Measurements from ENCODE around the gene ERGIC1. TPM values are rescaled to one million over a fixed set of nuclear protein-coding genes. Genes with fewer than 3 reads are reported as not detected.
A peak's percentile ranks its signal among the peaks of the same experiment; 100 is the strongest.

The ERGIC1 gene
- total RNA-seq, 1 donor from 2014 or later, result 46.4 TPM

DNA sequence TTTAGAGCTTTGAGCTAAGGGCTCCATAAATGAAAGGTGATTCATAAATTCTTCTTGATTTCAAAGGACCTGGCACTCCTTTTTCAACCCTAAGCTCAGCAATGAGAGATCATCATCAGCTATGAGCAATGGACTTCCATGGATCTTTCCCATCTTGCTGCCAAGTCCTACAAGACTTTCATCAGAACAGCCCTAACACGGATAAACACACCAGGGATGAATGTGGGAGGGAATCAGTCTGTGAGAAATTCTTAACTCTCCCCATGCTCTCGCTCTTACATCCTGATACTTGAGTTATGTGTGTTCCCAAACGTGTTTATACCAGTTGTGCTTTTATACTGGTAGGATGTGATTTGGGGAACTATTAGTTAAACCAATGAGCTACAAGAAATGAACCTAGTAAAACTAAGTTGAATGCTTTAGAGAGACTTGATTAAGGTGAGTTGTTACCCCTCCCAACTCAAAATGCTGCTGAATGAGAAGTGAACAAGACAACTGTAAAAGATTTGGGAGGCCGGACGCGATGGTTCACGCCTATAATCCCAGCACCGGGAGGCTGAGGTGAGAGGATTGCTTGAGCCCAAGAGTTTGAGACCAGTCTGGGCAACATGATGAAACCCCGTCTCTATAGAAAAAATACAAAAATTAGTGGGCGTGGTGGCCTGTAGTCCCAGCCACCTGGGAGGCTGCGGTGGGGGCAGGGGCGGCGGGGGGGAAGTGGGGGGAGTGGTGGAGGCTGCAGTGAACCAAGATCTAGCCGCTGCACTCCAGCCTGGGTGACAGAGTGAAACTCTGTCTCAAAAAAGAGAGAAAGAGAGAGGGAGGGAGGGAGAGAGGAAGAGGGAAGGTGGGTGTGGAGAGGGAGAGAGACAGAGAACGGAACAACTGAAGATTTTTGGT, 120.0 kb downstream of the ERGIC1 start:
- no peak overlapping the region for H3K27ac ChIP-seq (ENCODE audit: low read depth, low read length)
- no peak overlapping the region for H3K4me3 ChIP-seq (ENCODE audit: low read length in 3 of 3)
- H3K4me1 ChIP-seq (ENCODE audit: control insufficient read depth in 3 of 3, insufficient read depth in 3 of 3, low read length in 3 of 3), result peaks cover 0 to 5% (median 4%) of the 10 kb centered on the region in 3 donors
- H3K36me3 ChIP-seq (ENCODE audit: control insufficient read depth in 3 of 3, insufficient read depth in 3 of 3, low read length in 3 of 3), result peaks cover 10 to 17% (median 17%) of the 10 kb centered on the region in 3 donors
- no peak overlapping the region for H3K9ac ChIP-seq (ENCODE audit: low read depth in 1 of 3, low read length in 3 of 3)
- H3K9me3 ChIP-seq (ENCODE audit: control insufficient read depth in 3 of 3, low read length in 3 of 3), result no peaks in the 10 kb centered on the region
- no peaks in the 10 kb centered on the region for H3K27me3 ChIP-seq (ENCODE audit: control insufficient read depth in 3 of 3, insufficient read depth in 3 of 3, low read length in 3 of 3)

DNA sequence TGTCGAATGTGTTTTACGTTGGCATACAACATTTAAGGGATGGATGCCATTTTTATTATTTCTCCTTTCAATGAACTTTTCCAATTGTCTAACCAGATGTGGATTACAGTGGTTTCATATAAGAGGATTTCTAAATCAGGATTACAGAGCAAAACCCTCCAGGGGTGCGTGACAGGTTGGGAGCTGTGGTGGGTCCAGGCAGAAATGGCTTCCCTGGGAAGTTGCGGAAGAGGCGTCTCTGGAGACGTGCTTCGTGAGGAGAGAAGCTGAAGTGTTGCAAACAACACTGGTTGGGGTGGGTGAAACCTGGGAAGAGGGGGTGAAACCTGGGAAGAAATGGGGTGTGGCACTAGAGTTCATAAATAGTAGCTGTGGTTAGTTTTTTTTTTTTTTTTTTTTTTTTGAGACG, 120.7 kb downstream of the ERGIC1 start:
- Histone ChIP-seq H3K36me3 (ENCODE audit: control insufficient read depth in 3 of 3, insufficient read depth in 3 of 3, low read length in 3 of 3) (peaks cover 7 to 17% (median 14%) of the 10 kb centered on the region in 3 donors), H3K9ac (ENCODE audit: low read depth in 1 of 3, low read length in 3 of 3) (no peak overlapping the region), H3K9me3 (ENCODE audit: control insufficient read depth in 3 of 3, low read length in 3 of 3) (no peaks in the 10 kb centered on the region), H3K4me1 (ENCODE audit: control insufficient read depth in 3 of 3, insufficient read depth in 3 of 3, low read length in 3 of 3) (peaks cover 3 to 10% (median 8%) of the 10 kb centered on the region in 3 donors), H3K27me3 (ENCODE audit: control insufficient read depth in 3 of 3, insufficient read depth in 3 of 3, low read length in 3 of 3) (no peaks in the 10 kb centered on the region), H3K4me3 (ENCODE audit: low read length in 3 of 3) (no peak overlapping the region), H3K27ac (ENCODE audit: low read depth, low read length) (no peak overlapping the region)

DNA sequence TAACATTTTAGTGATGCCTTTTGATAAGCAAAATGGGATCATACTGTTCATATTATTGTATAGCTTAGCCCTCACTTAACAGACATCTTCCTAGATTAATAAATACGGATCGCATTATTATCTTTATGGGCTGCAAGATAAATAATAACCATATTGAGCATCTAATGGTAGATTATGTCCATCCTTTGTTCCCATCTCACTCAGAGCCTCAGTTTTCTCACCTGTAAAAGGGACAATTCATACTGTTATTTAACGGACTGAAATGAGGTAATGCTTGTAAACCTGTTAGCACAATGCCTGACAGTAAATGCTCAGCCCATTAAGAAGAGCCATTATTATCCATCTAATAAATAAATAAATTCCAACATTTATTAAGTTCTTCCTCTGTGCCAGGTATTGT, 122.2 kb downstream of the ERGIC1 start:
- H3K27ac ChIP-seq (ENCODE audit: low read depth, low read length), result no peak overlapping the region
- H3K36me3 ChIP-seq (ENCODE audit: control insufficient read depth in 3 of 3, insufficient read depth in 3 of 3, low read length in 3 of 3), result peaks cover 3 to 9% (median 8%) of the 10 kb centered on the region in 3 donors
- no peak overlapping the region for H3K9ac ChIP-seq (ENCODE audit: low read depth in 1 of 3, low read length in 3 of 3)
- H3K27me3 ChIP-seq (ENCODE audit: control insufficient read depth in 3 of 3, insufficient read depth in 3 of 3, low read length in 3 of 3), result no peaks in the 10 kb centered on the region
- H3K4me3 ChIP-seq (ENCODE audit: low read length in 3 of 3), result no peak overlapping the region
- H3K4me1 ChIP-seq (ENCODE audit: control insufficient read depth in 3 of 3, insufficient read depth in 3 of 3, low read length in 3 of 3), result peaks cover 11 to 21% (median 20%) of the 10 kb centered on the region in 3 donors
- no peaks in the 10 kb centered on the region for H3K9me3 ChIP-seq (ENCODE audit: control insufficient read depth in 3 of 3, low read length in 3 of 3)

DNA sequence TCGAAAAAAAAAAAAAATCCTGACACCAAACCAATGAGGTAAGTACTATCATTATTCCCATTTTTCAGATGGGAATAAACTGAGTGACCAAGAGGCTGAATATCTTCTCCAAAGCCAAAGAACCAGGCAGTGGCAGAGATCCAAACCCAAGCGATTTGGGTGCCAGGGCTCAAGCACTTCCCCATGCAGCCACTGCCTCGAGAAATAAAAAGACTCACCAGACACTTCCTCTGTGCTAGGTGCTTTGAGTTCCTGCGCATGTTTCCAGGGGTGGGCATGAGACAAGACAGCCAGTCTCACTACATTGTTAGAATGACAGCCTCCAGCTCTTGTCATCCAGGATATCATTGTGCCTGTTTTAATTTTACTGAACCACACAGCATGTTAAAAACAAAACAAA, 122.9 kb downstream of the ERGIC1 start:
- no peak overlapping the region for H3K9ac ChIP-seq (ENCODE audit: low read depth in 1 of 3, low read length in 3 of 3)
- peaks cover 11 to 21% (median 20%) of the 10 kb centered on the region in 3 donors for H3K4me1 ChIP-seq (ENCODE audit: control insufficient read depth in 3 of 3, insufficient read depth in 3 of 3, low read length in 3 of 3)
- no peak overlapping the region for H3K27ac ChIP-seq (ENCODE audit: low read depth, low read length)
- H3K9me3 ChIP-seq (ENCODE audit: control insufficient read depth in 3 of 3, low read length in 3 of 3), result no peaks in the 10 kb centered on the region
- peaks cover 2 to 6% (median 6%) of the 10 kb centered on the region in 3 donors for H3K36me3 ChIP-seq (ENCODE audit: control insufficient read depth in 3 of 3, insufficient read depth in 3 of 3, low read length in 3 of 3)
- H3K27me3 ChIP-seq (ENCODE audit: control insufficient read depth in 3 of 3, insufficient read depth in 3 of 3, low read length in 3 of 3), result no peaks in the 10 kb centered on the region
- H3K4me3 ChIP-seq (ENCODE audit: low read length in 3 of 3), result no peak overlapping the region

DNA sequence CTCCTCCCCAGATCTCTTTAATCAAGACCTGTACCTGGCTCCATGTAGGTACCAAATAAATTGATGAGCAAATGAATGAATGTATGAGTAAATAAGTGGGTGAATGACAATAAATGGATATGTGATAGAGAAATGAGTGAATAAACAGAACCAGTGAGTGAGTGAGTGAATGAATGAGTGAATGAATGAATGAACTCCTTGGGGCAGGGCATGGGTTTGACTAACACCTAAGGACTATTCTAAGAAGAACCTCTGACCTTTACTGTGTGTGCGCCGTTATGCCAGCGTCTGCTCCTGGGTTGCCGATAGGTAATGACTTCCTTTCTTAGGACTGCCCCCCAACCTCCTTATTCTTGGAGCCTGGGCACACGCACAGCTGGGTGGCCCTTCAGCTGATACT, 123.4 kb downstream of the ERGIC1 start:
- Histone ChIP-seq H3K9me3 (ENCODE audit: control insufficient read depth in 3 of 3, low read length in 3 of 3) (no peaks in the 10 kb centered on the region), H3K27ac (ENCODE audit: low read depth, low read length) (no peak overlapping the region), H3K4me1 (ENCODE audit: control insufficient read depth in 3 of 3, insufficient read depth in 3 of 3, low read length in 3 of 3) (peaks cover 11 to 21% (median 20%) of the 10 kb centered on the region in 3 donors), H3K27me3 (ENCODE audit: control insufficient read depth in 3 of 3, insufficient read depth in 3 of 3, low read length in 3 of 3) (no peaks in the 10 kb centered on the region), H3K36me3 (ENCODE audit: control insufficient read depth in 3 of 3, insufficient read depth in 3 of 3, low read length in 3 of 3) (peaks cover 2 to 7% (median 7%) of the 10 kb centered on the region in 3 donors), H3K4me3 (ENCODE audit: low read length in 3 of 3) (no peak overlapping the region), H3K9ac (ENCODE audit: low read depth in 1 of 3, low read length in 3 of 3) (no peak overlapping the region)

DNA sequence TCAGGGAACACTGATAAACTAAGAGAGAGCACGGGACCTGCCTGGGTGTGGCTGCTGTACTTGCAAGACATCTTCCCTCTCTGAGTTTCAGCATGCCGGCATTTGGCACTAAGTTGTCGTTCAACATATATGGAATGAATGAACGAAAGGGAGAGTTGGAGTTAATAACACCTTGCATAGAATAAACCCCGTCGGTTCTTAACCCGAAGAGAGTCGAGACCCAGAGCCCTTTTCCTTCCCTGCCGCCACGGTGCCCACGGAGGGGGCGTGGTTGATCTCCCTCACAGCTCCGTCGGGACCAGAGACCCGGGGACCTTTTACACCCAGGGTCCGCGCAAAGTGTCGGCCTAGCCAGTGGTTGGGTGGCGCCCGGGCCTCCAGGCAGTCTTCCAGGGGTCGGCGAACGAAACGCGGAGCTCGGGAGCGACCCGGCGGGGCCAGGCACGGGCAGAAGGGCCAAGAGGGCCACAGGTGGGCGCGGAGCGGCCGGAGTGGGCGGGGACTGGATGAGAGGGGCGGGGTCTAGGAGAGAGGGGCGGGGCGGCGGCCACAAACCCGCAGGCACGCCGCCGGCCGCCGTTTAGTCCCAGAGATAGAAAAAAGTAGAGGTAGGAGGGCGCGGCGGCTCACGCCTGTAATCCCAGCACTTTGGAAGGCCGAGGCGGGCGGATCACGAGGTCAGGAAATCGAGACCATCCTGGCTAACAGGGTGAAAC, 124.4 kb downstream of the ERGIC1 start:
- Histone ChIP-seq H3K4me1 (ENCODE audit: control insufficient read depth in 3 of 3, insufficient read depth in 3 of 3, low read length in 3 of 3) (peaks cover 11 to 21% (median 20%) of the 10 kb centered on the region in 3 donors), H3K9me3 (ENCODE audit: control insufficient read depth in 3 of 3, low read length in 3 of 3) (no peaks in the 10 kb centered on the region), H3K36me3 (ENCODE audit: control insufficient read depth in 3 of 3, insufficient read depth in 3 of 3, low read length in 3 of 3) (peaks cover 4 to 7% (median 7%) of the 10 kb centered on the region in 3 donors), H3K4me3 (ENCODE audit: low read length in 3 of 3) (peak overlapping the region; percentile 61 to 99 (median 69)), H3K27ac (ENCODE audit: low read depth, low read length) (peak overlapping the region; percentile 75), H3K27me3 (ENCODE audit: control insufficient read depth in 3 of 3, insufficient read depth in 3 of 3, low read length in 3 of 3) (no peaks in the 10 kb centered on the region), H3K9ac (ENCODE audit: low read depth in 1 of 3, low read length in 3 of 3) (peak overlapping the region in 2 of 3 donors; percentile 66 to 94)

DNA sequence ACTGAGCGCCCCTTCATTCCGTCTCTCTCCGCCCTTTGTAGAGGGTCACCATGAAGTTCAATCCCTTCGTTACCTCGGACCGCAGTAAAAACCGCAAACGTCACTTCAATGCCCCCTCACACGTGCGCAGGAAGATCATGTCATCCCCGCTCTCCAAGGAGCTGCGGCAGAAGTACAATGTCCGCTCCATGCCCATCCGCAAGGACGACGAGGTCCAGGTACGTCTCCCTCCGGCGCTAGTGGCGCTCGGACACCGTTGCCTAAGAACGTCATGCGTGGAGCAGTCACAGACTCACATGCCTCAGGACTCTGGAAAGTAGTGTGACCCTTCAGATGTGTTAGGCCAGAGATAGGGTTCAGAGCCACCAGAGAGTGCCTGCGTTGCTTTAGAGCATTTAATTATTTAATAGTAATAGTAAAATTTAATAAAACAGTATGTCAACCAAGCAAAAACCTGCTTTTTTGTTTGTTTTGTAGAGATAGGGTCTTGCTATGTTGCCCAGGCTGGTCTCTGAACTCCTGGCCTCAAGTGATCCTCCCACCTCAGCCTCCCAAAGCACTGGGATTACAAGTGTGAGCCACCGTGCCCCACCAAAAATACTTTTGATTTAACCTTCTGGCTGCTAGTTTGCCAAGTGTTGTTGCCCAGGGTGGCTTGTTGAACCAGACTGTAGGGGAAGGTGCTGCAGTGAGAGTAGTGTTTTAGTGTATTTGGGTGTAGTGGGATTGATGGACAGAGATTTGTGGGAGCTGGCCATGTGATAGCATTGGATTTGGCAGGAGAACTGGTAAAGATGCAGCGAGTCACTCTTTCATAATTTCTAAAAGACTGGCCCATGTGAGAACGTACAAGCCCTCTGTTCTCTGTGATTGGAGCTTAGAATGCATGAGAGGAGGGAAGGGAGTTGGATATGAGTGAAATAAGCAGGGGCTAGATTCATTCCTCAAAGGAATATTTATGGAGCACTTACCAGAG, 126.1 kb downstream of the ERGIC1 start:
- peaks cover 11 to 21% (median 20%) of the 10 kb centered on the region in 3 donors for H3K4me1 ChIP-seq (ENCODE audit: control insufficient read depth in 3 of 3, insufficient read depth in 3 of 3, low read length in 3 of 3)
- H3K9ac ChIP-seq (ENCODE audit: low read depth in 1 of 3, low read length in 3 of 3), result peak overlapping the region; percentile 94 to 100 (median 100)
- H3K4me3 ChIP-seq (ENCODE audit: low read length in 3 of 3), result peak overlapping the region; percentile 99 to 100 (median 100)
- no peaks in the 10 kb centered on the region for H3K27me3 ChIP-seq (ENCODE audit: control insufficient read depth in 3 of 3, insufficient read depth in 3 of 3, low read length in 3 of 3)
- peak overlapping the region; percentile 75 for H3K27ac ChIP-seq (ENCODE audit: low read depth, low read length)
- H3K9me3 ChIP-seq (ENCODE audit: control insufficient read depth in 3 of 3, low read length in 3 of 3), result no peaks in the 10 kb centered on the region
- peaks cover 7 to 14% (median 7%) of the 10 kb centered on the region in 3 donors for H3K36me3 ChIP-seq (ENCODE audit: control insufficient read depth in 3 of 3, insufficient read depth in 3 of 3, low read length in 3 of 3)

DNA sequence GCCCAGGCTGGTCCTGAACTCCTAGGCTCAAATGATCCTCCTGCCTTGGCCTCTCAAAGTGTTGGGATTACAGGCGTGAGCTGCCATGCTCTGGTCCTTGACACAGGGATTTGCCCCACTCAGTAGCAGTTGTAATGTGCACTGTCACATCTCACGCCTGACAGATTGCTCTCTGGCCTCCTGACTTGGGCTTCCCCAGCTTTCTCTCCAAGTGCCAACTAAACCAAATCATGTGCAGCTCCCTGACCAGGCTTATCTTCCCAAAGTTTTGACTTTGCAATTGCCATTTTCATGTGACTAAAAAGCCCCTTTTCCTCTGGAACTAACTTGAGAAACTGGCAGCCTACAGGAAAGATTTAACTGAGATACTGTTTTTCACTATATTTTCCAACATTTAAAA, 135.9 kb downstream of the ERGIC1 start:
- no peak overlapping the region for H3K9ac ChIP-seq (ENCODE audit: low read depth in 1 of 3, low read length in 3 of 3)
- no peaks in the 10 kb centered on the region for H3K27me3 ChIP-seq (ENCODE audit: control insufficient read depth in 3 of 3, insufficient read depth in 3 of 3, low read length in 3 of 3)
- H3K36me3 ChIP-seq (ENCODE audit: control insufficient read depth in 3 of 3, insufficient read depth in 3 of 3, low read length in 3 of 3), result peaks cover 13 to 24% (median 21%) of the 10 kb centered on the region in 3 donors
- H3K27ac ChIP-seq (ENCODE audit: low read depth, low read length), result no peak overlapping the region
- H3K4me1 ChIP-seq (ENCODE audit: control insufficient read depth in 3 of 3, insufficient read depth in 3 of 3, low read length in 3 of 3), result no peaks in the 10 kb centered on the region
- no peaks in the 10 kb centered on the region for H3K9me3 ChIP-seq (ENCODE audit: control insufficient read depth in 3 of 3, low read length in 3 of 3)
- no peak overlapping the region for H3K4me3 ChIP-seq (ENCODE audit: low read length in 3 of 3)

DNA sequence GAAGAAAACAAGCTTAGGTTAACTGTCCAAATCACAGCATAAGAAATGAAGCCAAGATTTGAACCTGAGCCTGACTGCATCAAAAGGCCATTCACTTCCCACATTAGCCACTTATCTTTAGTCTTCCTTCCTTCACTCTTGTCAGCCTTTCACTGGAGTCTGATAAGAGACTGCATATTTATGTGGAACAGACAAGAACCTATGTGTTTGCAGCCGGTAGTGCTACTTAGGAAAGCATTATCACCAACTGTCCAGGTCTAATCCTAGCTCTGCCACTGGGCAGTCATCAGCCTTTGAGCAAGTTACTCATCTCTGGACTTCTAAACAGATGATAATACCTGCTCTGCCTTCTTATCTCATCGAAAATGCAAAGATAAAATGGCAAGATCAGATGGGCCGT, 137.4 kb downstream of the ERGIC1 start:
- Histone ChIP-seq H3K4me1 (ENCODE audit: control insufficient read depth in 3 of 3, insufficient read depth in 3 of 3, low read length in 3 of 3) (no peaks in the 10 kb centered on the region), H3K9me3 (ENCODE audit: control insufficient read depth in 3 of 3, low read length in 3 of 3) (no peaks in the 10 kb centered on the region), H3K36me3 (ENCODE audit: control insufficient read depth in 3 of 3, insufficient read depth in 3 of 3, low read length in 3 of 3) (peaks cover 7 to 18% (median 16%) of the 10 kb centered on the region in 3 donors), H3K27ac (ENCODE audit: low read depth, low read length) (no peak overlapping the region), H3K9ac (ENCODE audit: low read depth in 1 of 3, low read length in 3 of 3) (no peak overlapping the region), H3K27me3 (ENCODE audit: control insufficient read depth in 3 of 3, insufficient read depth in 3 of 3, low read length in 3 of 3) (no peaks in the 10 kb centered on the region), H3K4me3 (ENCODE audit: low read length in 3 of 3) (no peak overlapping the region)

Measured in skeletal muscle tissue (tissue), 4 donors.